Transverse colon (tissue), 3 donors: ENCODE data around the gene LIPI.

ENCODE experiments used
- EP300 ChIP-seq: sonication (generic); formaldehyde crosslinking; IDR thresholded peaks from one replicate; pipeline ENCODE4 v1.6.1; 2017; ENCODE audit warnings: antibody characterized with exemption, low read depth
- POLR2A ChIP-seq: fragments of 450-650 bp; IDR thresholded peaks from one replicate; pipeline ENCODE4 v1.6.1; 2016; ENCODE audit warnings: antibody characterized with exemption, mild to moderate bottlenecking, moderate library complexity
- TF ChIP-seq, protein P1 (sequence below), 5 experiments: fragments of 200-600 bp in 3 of 5; fragments of 450-650 bp in 2 of 5; sonication (generic) in 3 of 5; IDR thresholded peaks; 1 replicate in 2 of 5; 2 replicates in 3 of 5; pipeline ENCODE4 v1.5.1; 2016 to 2017; ENCODE audit warnings: antibody characterized with exemption in 5 of 5, inconsistent platforms in 3 of 5, mild to moderate bottlenecking in 2 of 5, moderate library complexity in 1 of 5

DNA sequence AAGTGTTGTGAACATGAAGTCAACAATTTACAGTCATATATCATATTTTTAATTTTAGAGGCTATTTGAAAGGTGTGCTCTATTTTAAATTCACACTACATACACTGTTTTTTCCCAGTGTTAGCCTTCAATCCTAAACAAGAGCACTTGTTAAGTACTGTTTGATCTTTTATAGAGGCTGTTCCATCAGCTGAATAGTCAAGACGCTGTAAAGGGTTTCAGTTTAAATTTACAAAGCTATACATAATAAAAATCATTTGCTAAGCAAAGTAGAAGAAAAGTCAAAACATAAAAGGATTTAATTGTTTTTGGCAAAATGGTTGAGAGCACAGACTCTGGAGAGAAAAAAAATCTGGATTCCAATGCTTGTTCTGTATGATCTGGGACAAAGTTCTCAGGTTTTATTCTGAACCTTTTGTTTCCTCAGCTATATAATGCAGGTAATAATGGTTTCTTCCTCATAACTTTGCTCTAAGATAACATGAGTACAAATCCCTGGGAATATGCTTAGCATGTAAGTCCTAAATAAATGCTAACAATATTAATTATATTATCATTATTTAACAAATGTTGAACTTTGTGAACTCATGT is 49.5 kb upstream of the LIPI start:
- TF ChIP-seq POLR2A, result no peak
- TF ChIP-seq, protein P1, sequence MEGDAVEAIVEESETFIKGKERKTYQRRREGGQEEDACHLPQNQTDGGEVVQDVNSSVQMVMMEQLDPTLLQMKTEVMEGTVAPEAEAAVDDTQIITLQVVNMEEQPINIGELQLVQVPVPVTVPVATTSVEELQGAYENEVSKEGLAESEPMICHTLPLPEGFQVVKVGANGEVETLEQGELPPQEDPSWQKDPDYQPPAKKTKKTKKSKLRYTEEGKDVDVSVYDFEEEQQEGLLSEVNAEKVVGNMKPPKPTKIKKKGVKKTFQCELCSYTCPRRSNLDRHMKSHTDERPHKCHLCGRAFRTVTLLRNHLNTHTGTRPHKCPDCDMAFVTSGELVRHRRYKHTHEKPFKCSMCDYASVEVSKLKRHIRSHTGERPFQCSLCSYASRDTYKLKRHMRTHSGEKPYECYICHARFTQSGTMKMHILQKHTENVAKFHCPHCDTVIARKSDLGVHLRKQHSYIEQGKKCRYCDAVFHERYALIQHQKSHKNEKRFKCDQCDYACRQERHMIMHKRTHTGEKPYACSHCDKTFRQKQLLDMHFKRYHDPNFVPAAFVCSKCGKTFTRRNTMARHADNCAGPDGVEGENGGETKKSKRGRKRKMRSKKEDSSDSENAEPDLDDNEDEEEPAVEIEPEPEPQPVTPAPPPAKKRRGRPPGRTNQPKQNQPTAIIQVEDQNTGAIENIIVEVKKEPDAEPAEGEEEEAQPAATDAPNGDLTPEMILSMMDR (IDR thresholded peaks at IDR 0.05), result no peak
- TF ChIP-seq EP300, result no peak
